Duodenal mucosa (tissue), 2 donors: ENCODE data around the gene S100A13.
A peak's percentile ranks its signal among the peaks of the same experiment; 100 is the strongest.
"Not testable (repeated sequence)": the region's sequence is repeated elsewhere in the genome, so short reads cannot be mapped to it uniquely, and the experiment has no call there.

Source experiments
- H3K27ac ChIP-seq: one replicate; pipeline ENCODE4 v1.7.0; 2013; ENCODE audit warnings: low read depth, low read length
- H3K27me3 ChIP-seq, 2 donors: one replicate each; pipeline ENCODE4 v1.7.0; 2013; ENCODE audit warnings: low read length in 2 of 2, control low read depth in 1 of 2; ENCODE audit not compliant: insufficient read depth in 2 of 2, control insufficient read depth in 1 of 2
- H3K36me3 ChIP-seq, 2 donors: one replicate each; pipeline ENCODE4 v1.7.0; 2013; ENCODE audit warnings: low read length in 2 of 2, control low read depth in 1 of 2; ENCODE audit not compliant: insufficient read depth in 2 of 2, control insufficient read depth in 1 of 2
- H3K4me1 ChIP-seq, 2 donors: one replicate each; pipeline ENCODE4 v1.7.0; 2013; ENCODE audit warnings: low read length in 2 of 2, control low read depth in 1 of 2; ENCODE audit not compliant: insufficient read depth in 2 of 2, control insufficient read depth in 1 of 2
- H3K4me3 ChIP-seq, 2 donors: one replicate each; pipeline ENCODE4 v1.7.0; 2013; ENCODE audit warnings: low read length in 2 of 2, low read depth in 1 of 2
- H3K9ac ChIP-seq, 2 donors: one replicate each; pipeline ENCODE4 v1.7.0; 2013; ENCODE audit warnings: low read length in 2 of 2, low read depth in 1 of 2
- H3K9me3 ChIP-seq, 2 donors: one replicate each; pipeline ENCODE4 v1.7.0; 2013; ENCODE audit warnings: low read length in 2 of 2, control low read depth in 1 of 2; ENCODE audit not compliant: control insufficient read depth in 1 of 2

Gene S100A13

DNA sequence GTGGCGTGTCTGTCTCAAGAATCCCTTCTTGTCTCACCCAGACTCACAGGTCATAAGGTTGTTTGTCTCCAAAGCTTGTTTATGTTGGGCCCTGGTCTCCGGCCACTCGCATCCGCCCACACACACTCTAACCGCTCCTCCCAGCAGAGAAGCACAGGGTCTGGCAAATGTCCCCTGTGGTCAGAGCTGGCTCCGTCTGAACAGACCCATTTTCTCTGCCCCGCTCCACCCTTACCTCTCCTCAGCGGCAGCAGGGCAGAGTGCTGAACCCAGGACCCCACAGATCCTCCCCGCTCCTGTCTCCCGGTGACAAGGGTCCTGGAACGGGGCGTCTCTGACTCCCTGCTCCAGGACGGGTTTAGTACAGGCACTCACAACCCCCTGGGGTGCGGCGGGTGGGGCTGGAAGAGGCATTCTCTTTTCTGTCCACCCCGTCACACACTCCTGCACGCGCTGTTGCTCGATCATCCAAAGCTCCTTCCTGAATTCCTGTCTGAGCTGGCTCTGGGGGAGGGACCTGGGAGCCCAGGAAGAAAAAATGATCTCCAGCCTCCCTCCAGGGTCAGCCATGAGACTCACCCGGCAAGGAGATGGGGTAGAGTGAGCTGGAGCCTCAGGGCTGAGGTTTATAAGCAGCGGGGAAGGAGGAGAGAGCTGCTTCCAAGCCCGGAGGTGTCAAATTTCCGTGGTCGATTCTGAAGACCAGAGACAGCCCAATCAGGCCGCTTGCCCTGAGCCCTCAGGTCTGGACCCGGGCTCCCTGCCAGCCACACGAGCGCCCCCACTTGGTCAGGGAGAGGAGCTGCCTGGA lies at the start of gene S100A13:
TSS of gene S100A13 (minus strand) at position 602 of the 811 bp plus-strand sequence. CDS start 1,033 bp downstream, outside the sequence.
- Histone ChIP-seq H3K27me3 (no peaks in the 10 kb centered on the region), H3K9me3 (no peaks in the 10 kb centered on the region), H3K36me3 (no peaks in the 10 kb centered on the region), H3K27ac (peak within 1 kb of the TSS; percentile 76), H3K9ac (peak within 1 kb of the TSS; percentile 76 to 83), H3K4me1 (peaks cover 23 to 26% of the 10 kb centered on the region in 2 donors), H3K4me3 (peak within 1 kb of the TSS; percentile 63 to 76)

DNA sequence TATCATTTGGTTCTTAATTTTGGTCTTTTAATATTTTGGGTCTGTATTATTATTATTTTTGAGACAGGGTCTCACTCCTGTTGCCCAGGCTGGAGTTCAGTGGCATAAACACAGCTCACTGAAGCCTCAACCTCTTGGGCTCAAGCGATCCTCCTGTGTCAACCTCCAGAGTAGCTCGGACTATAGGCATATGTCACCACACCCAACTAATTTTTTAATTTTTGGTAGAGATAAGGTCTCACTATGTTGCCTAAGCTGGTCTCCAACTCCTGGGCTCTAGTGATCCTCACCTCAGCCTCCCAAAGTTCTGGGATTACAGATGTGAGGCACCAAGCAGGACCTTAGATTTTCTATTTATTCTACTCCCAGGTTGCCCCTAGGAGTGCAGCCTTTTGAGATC lies 46.2 kb upstream of the S100A13 start:
- H3K27me3 ChIP-seq: peaks cover 7 to 8% of the 10 kb centered on the region in 2 donors
- peaks cover 16 to 21% of the 10 kb centered on the region in 2 donors for H3K4me1 ChIP-seq
- H3K4me3 ChIP-seq: no peak overlapping the region
- no peak overlapping the region for H3K9ac ChIP-seq
- H3K27ac ChIP-seq: no peak overlapping the region
- no peaks in the 10 kb centered on the region for H3K9me3 ChIP-seq
- H3K36me3 ChIP-seq: peaks cover under 1 to 6% of the 10 kb centered on the region in 2 donors

GRCh38 chr1:153671628-153672353 lies 44.5 kb upstream of the S100A13 start:
- H3K27ac ChIP-seq: peak overlapping the region; percentile 63
- peaks cover 8 to 11% of the 10 kb centered on the region in 2 donors for H3K4me1 ChIP-seq
- H3K9ac ChIP-seq: peak overlapping the region; percentile 44 to 64
- peak overlapping the region; percentile 64 to 94 for H3K4me3 ChIP-seq
- peaks cover 12 to 24% of the 10 kb centered on the region in 2 donors for H3K36me3 ChIP-seq
- not testable (repeated sequence) for H3K9me3 ChIP-seq, H3K27me3 ChIP-seq

DNA sequence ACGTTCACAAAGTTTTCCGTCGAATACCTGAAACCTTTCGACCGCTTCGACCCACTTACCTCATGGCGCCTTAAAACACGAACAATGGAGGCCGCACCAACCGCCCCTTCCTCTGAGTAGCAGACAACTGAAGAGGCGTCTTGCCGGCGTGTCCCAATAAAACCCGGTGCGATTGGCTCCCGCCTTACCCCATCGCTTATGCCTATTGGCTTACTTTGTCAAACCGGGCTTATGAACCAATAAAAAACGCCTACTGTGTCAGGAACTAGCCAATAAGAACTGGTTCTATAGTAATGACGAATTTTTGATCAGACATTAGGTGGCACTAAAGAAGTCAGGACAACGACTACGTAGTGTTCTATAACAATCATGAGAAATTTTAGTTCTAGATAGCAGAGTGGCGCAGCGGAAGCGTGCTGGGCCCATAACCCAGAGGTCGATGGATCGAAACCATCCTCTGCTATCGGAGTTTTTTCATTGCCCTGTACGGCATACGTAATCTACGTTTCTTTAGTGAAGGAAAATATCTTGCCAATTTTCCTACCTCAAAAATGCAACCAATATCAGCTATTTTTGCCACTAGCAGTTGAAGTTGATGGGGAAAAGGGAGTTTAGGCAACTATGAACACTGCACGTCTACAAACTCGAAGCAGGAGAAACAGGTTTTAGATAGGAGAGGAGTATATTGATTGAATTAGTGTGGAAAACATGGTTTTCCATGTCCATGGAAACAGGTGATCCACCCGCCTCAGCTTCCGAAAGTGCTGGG lies 43.7 kb upstream of the S100A13 start, which contains the start of gene ILF2:
TSS of gene ILF2 (minus strand) at position 135 of the 769 bp plus-strand sequence. CDS start at position 64, 71 bp downstream.
- Histone ChIP-seq H3K4me3 (peak within 1 kb of the TSS; percentile 87 to 94), H3K9ac (peak within 1 kb of the TSS; percentile 79 to 97), H3K27ac (peak within 1 kb of the TSS; percentile 68), H3K27me3 (no peaks in the 10 kb centered on the region), H3K4me1 (peaks cover 8 to 11% of the 10 kb centered on the region in 2 donors), H3K9me3 (no peaks in the 10 kb centered on the region), H3K36me3 (peaks cover 17 to 31% of the 10 kb centered on the region in 2 donors)

DNA sequence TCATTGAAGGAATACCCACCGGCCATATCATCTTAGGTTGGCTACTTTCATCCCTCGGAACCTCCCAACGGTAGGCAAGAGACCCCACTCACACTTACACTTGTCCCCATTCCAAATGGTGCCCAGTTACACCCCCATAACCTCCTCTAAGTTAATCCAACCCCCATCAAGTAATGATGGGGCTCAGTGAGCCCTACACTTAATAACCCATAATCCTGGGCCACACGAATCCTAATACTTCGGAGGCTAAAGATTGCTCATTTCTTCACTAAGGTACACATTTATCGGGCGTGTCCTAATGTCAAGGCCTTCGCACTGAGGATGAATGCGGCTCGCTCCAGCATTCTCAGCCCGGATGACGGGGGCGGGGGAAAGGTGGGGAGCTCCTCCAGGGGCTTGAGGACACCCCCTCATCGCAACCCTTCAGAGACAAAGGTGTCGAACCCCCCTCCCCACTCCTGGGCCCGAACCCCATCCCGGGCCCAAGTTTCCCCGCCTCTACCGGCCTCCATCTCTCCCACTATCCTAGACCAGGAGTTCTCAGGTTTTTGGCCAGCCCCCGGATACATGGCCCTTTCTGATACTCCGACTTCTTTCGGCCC lies 43.1 kb upstream of the S100A13 start:
- Histone ChIP-seq H3K4me3 (peak overlapping the region; percentile 87 to 94), H3K4me1 (peaks cover 8 to 11% of the 10 kb centered on the region in 2 donors), H3K27ac (peak overlapping the region; percentile 68), H3K9ac (peak overlapping the region; percentile 79 to 97), H3K36me3 (peaks cover 21 to 38% of the 10 kb centered on the region in 2 donors), H3K9me3 (no peaks in the 10 kb centered on the region), H3K27me3 (no peaks in the 10 kb centered on the region)

- H3K27ac ChIP-seq: no peak overlapping the region
- peak overlapping the region; percentile 79 to 97 for H3K9ac ChIP-seq
- peaks cover 8 to 11% of the 10 kb centered on the region in 2 donors for H3K4me1 ChIP-seq
- H3K27me3 ChIP-seq: no peaks in the 10 kb centered on the region
- H3K36me3 ChIP-seq: peaks cover 29 to 46% of the 10 kb centered on the region in 2 donors
- no peaks in the 10 kb centered on the region for H3K9me3 ChIP-seq
- H3K4me3 ChIP-seq: peak overlapping the region; percentile 87 to 94
These were observed 42.3 kb upstream of the S100A13 start for GRCh38 chr1:153669606-153670005.

GRCh38 chr1:153668672-153669071 lies 41.4 kb upstream of the S100A13 start:
- not testable (repeated sequence) for H3K9me3 ChIP-seq, H3K9ac ChIP-seq, H3K27ac ChIP-seq, H3K27me3 ChIP-seq, H3K4me3 ChIP-seq
- peaks cover 30 to 55% of the 10 kb centered on the region in 2 donors for H3K36me3 ChIP-seq
- peaks cover 8 to 11% of the 10 kb centered on the region in 2 donors for H3K4me1 ChIP-seq

- Histone ChIP-seq H3K27ac (no peak overlapping the region), H3K4me3 (no peak overlapping the region), H3K27me3 (no peaks in the 10 kb centered on the region), H3K4me1 (peaks cover 8 to 11% of the 10 kb centered on the region in 2 donors), H3K9ac (no peak overlapping the region), H3K9me3 (no peaks in the 10 kb centered on the region), H3K36me3 (peaks cover 39 to 66% of the 10 kb centered on the region in 2 donors)
These were observed 40.1 kb upstream of the S100A13 start for GRCh38 chr1:153667439-153667838.

GRCh38 chr1:153663211-153663610 lies 35.9 kb upstream of the S100A13 start:
- Histone ChIP-seq H3K4me1 (peaks cover 8 to 9% of the 10 kb centered on the region in 2 donors), H3K27me3 (no peaks in the 10 kb centered on the region), H3K36me3 (peaks cover 42 to 75% of the 10 kb centered on the region in 2 donors), H3K9ac (no peak overlapping the region), H3K27ac (no peak overlapping the region), H3K4me3 (no peak overlapping the region), H3K9me3 (no peaks in the 10 kb centered on the region)
